Activated CD4-positive, alpha-beta T cell treated with anti-CD3 and anti-CD28 coated beads, Interleukin-10, Interleukin-2, amounts not matched to agents 100 ng/mL and 50 ng/mL, durations not matched to agents 16 hours and 8 hours (primary cell): ENCODE results near the gene ZNF891.

Source experiments
- DNase-seq: peaks from one replicate; pipeline ENCODE4 v3.0.0-alpha.2; 2020

The ZNF891 gene

DNA sequence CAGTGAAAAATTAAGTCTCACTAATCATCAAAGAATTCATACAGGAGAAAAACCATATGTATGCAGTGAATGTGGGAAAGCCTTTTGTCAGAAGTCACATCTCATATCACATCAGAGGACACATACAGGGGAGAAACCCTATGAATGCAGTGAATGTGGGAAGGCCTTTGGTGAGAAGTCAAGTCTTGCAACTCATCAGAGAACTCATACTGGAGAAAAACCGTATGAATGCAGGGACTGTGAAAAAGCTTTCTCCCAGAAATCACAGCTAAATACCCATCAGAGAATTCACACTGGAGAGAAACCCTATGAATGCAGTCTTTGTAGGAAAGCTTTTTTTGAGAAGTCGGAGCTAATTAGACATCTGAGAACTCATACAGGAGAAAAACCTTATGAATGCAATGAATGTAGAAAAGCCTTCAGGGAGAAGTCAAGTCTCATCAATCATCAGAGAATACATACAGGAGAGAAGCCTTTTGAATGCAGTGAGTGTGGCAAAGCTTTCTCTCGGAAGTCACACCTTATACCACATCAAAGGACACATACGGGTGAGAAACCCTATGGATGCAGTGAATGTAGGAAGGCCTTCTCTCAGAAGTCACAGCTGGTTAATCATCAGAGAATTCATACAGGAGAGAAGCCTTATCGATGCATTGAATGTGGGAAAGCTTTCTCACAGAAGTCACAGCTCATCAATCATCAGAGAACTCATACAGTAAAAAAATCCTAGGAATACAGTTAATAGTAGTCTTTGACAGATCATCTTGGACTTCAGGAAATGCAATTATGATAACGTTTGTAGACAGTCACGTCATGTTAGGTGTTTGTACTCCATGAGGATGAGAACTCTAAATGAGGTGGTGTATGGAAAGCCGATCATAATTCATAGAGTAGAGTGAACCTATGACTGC is 71.6 kb downstream of the ZNF891 start:
- DNase-seq, result no peak

DNA sequence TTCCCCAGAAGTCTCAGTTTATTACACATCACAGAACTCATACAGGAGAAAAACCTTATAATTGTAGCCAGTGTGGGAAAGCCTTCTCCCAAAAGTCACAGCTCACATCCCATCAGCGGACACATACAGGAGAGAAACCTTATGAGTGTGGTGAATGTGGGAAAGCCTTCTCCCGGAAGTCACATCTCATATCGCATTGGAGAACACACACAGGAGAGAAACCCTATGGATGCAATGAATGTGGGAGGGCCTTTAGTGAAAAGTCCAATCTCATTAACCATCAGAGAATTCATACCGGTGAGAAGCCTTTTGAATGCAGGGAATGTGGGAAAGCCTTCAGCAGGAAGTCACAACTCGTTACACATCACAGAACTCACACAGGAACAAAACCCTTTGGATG is 72.6 kb downstream of the ZNF891 start:
- DNase-seq, result no peak
